Gastroesophageal sphincter (tissue), 4 donors: ENCODE results near the gene CPHXL2. TPM values are rescaled to one million over a fixed set of nuclear protein-coding genes. Genes with fewer than 3 reads are reported as not detected.

Experiments used
- ATAC-seq: fragments of 150-250 bp; one replicate; pipeline ENCODE4 v1.9.1; 2016; ENCODE audit warnings: mild to moderate bottlenecking, moderate library complexity
- H3K27ac ChIP-seq, 4 donors: fragments of 200-600 bp; sonication (generic) in 3 of 4; 1 replicate in 3 of 4; 2 replicates in 1 of 4; pipeline ENCODE4 v1.5.1; 2016 to 2019
- H3K27me3 ChIP-seq: fragments of 200-600 bp; sonication (generic); one replicate; pipeline ENCODE4 v1.5.1; 2019
- H3K36me3 ChIP-seq, 2 donors: fragments of 200-600 bp; sonication (generic); one replicate each; pipeline ENCODE4 v1.5.1; 2019; ENCODE audit warnings: control low read depth in 1 of 2
- H3K4me1 ChIP-seq, 3 donors: fragments of 200-600 bp; sonication (generic); 1 replicate in 2 of 3; 2 replicates in 1 of 3; pipeline ENCODE4 v1.5.1; 2016 to 2019; ENCODE audit warnings: control low read depth in 2 of 3
- H3K4me3 ChIP-seq, 2 donors: fragments of 200-600 bp; sonication (generic); one replicate each; pipeline ENCODE4 v1.5.1; 2019; ENCODE audit warnings: mild to moderate bottlenecking in 1 of 2, moderate library complexity in 1 of 2
- H3K9me3 ChIP-seq, 3 donors: fragments of 200-600 bp; sonication (generic); one replicate each; pipeline ENCODE4 v1.5.1; 2017 to 2019; ENCODE audit warnings: control low read depth in 2 of 3
- CTCF ChIP-seq, 4 experiments: fragments of 200-600 bp in 2 of 4; fragments of 450-650 bp in 2 of 4; sonication (generic) in 1 of 4; IDR thresholded peaks; one replicate each; pipeline ENCODE4 v1.5.1; 2017 to 2019; ENCODE audit warnings: antibody characterized with exemption in 4 of 4, mild to moderate bottlenecking in 2 of 4, moderate library complexity in 2 of 4
- EP300 ChIP-seq: sonication (generic); formaldehyde crosslinking; IDR thresholded peaks from one replicate; pipeline ENCODE4 v1.6.1; 2017; ENCODE audit warnings: antibody characterized with exemption, mild to moderate bottlenecking
- POLR2A ChIP-seq, 2 donors: fragments of 450-650 bp; IDR thresholded peaks; one replicate each; pipeline ENCODE4 v1.6.1; 2017; ENCODE audit warnings: antibody characterized with exemption in 2 of 2, mild to moderate bottlenecking in 2 of 2, moderate library complexity in 1 of 2
- POLR2AphosphoS5 ChIP-seq: sonication (generic); formaldehyde crosslinking; IDR thresholded peaks from one replicate; pipeline ENCODE4 v1.6.1; 2017; ENCODE audit warnings: antibody characterized with exemption
- WGBS, 2 donors: methylation state at CpG; one replicate each; pipeline ENCODE4 v1.1.5; 2018; ENCODE audit warnings: low coverage in 1 of 2; 5-methylcytosine and 5-hydroxymethylcytosine counted together
- small RNA-seq, 4 donors: library from RNA; depleted of rRNA; stranded (forward); fragments of <200 nt; gene quantifications; one replicate each; pipeline ENCODE3, GENCODE V24; 2016
- total RNA-seq, 4 donors: library from RNA; depleted of rRNA; stranded (reverse); fragments of >200 nt; gene quantifications; one replicate each; pipeline ENCODE4 v1.1.0, GENCODE V29; 2016

Gene CPHXL2
- total RNA-seq, 4 donors from 2014 or later, result not detected

- H3K4me3 ChIP-seq, result no peak overlapping the region
- peaks cover 0 to 85% of the 10 kb centered on the region in 2 donors for H3K36me3 ChIP-seq
- peaks cover 0 to 10% (median under 1%) of the 10 kb centered on the region in 3 donors for H3K4me1 ChIP-seq
- 95 to 96% methylated on average over 4 of the region's 4 CpGs for WGBS, 2 donors
- H3K27ac ChIP-seq, result no peak overlapping the region
- no peak for ATAC-seq
- H3K9me3 ChIP-seq, result no peaks in the 10 kb centered on the region
- no peaks in the 10 kb centered on the region for H3K27me3 ChIP-seq
- TF ChIP-seq POLR2A (IDR thresholded peaks at IDR 0.05), result no peak
- TF ChIP-seq POLR2AphosphoS5, result no peak
- TF ChIP-seq CTCF (IDR thresholded peaks at IDR 0.05), result no peak
- TF ChIP-seq EP300, result no peak
These were observed 60.2 kb downstream of the CPHXL2 start for GRCh38 chr16:75616521-75617010.

- no peak for TF ChIP-seq CTCF (IDR thresholded peaks at IDR 0.05)
- TF ChIP-seq EP300, result no peak
- TF ChIP-seq POLR2A (IDR thresholded peaks at IDR 0.05), result no peak
- no peak for TF ChIP-seq POLR2AphosphoS5
- Histone ChIP-seq H3K27ac (no peak overlapping the region), H3K4me3 (no peak overlapping the region), H3K36me3 (peaks cover 0 to 94% of the 10 kb centered on the region in 2 donors), H3K9me3 (no peaks in the 10 kb centered on the region), H3K4me1 (peaks cover 0 to under 1% (median 0%) of the 10 kb centered on the region in 3 donors), H3K27me3 (no peaks in the 10 kb centered on the region)
- ATAC-seq, result no peak
- 94% methylated on average over 2 of the region's 2 CpGs; no CpG with 5 or more reads in 1 of the 2 donors for WGBS, 2 donors
These were observed 61.2 kb downstream of the CPHXL2 start for GRCh38 chr16:75615619-75616018.

GRCh38 chr16:75614066-75614897 is 62.5 kb downstream of the CPHXL2 start:
- Histone ChIP-seq H3K9me3 (no peaks in the 10 kb centered on the region), H3K36me3 (peaks cover 0 to 96% of the 10 kb centered on the region in 2 donors), H3K27me3 (no peaks in the 10 kb centered on the region), H3K4me3 (no peak overlapping the region), H3K27ac (no peak overlapping the region), H3K4me1 (no peaks in the 10 kb centered on the region)
- TF ChIP-seq EP300 (no peak), POLR2AphosphoS5 (no peak), CTCF (IDR thresholded peaks at IDR 0.05) (no peak), POLR2A (IDR thresholded peaks at IDR 0.05) (no peak)
- 100% methylated on average over 2 to 4 of the region's 4 CpGs for WGBS, 2 donors
- ATAC-seq, result no peak

Small RNAs within 50 kb of the gene (small RNA-seq; reads per million reads assigned to genes)
- gene RN7SL520P, result 0 reads per million in 4 donors

Other genes with a start within 250 kb of the CPHXL2 start
- gene CFDP1, start 243.5 kb downstream of the CPHXL2 start, total RNA-seq, result 10 to 100 TPM; 45.1 to 70.0 (median 50.0) TPM
- gene TMEM170A, start 212.3 kb downstream of the CPHXL2 start, total RNA-seq, result 10 to 100 TPM in 3 of 4 donors, 1 to 10 TPM in 1; 9.8 to 21.8 (median 13.8) TPM
- 1 to 10 TPM in 2 of 4 donors, under 1 TPM in 2; 0.62 to 3.2 (median 1.6) TPM for gene CHST6, start 181.6 kb downstream of the CPHXL2 start, total RNA-seq
- gene CHST5, start 140.9 kb downstream of the CPHXL2 start, total RNA-seq, result not detected
- 10 to 100 TPM in 1 of 4 donors, 1 to 10 TPM in 3; 7.2 to 12.0 (median 9.3) TPM for gene TMEM231, start 120.8 kb downstream of the CPHXL2 start, total RNA-seq
- gene GABARAPL2, start 110.6 kb downstream of the CPHXL2 start, total RNA-seq, result 100 to 1,000 TPM in 1 of 4 donors, 10 to 100 TPM in 3; 87.4 to 118 (median 92.0) TPM
- gene ADAT1, start 53.7 kb downstream of the CPHXL2 start, total RNA-seq, result 10 to 100 TPM; 27.2 to 38.7 (median 32.4) TPM
- 100 to 1,000 TPM; 118 to 130 (median 121) TPM for gene KARS1, start 29.3 kb downstream of the CPHXL2 start, total RNA-seq
- 10 to 100 TPM; 64.3 to 82.2 (median 71.4) TPM for gene TERF2IP, start 29.2 kb downstream of the CPHXL2 start, total RNA-seq
- not detected for gene DUXB, start 24.5 kb upstream of the CPHXL2 start, total RNA-seq
- not detected for gene CPHXL, start 49.5 kb upstream of the CPHXL2 start, total RNA-seq